GM21576 (cell line): Measurements from ENCODE around the gene SLC22A5.
"Not testable (repeated sequence)": the region's sequence is repeated elsewhere in the genome, so short reads cannot be mapped to it uniquely, and the experiment has no call there.

Experiments used
- ATAC-seq: cut with Tn5 transposase; IDR thresholded peaks from one replicate; pipeline ENCODE4 v1.9.1; 2021; ENCODE audit warnings: mild to moderate bottlenecking, moderate library complexity; ENCODE audit not compliant: unreplicated experiment

Gene SLC22A5

DNA sequence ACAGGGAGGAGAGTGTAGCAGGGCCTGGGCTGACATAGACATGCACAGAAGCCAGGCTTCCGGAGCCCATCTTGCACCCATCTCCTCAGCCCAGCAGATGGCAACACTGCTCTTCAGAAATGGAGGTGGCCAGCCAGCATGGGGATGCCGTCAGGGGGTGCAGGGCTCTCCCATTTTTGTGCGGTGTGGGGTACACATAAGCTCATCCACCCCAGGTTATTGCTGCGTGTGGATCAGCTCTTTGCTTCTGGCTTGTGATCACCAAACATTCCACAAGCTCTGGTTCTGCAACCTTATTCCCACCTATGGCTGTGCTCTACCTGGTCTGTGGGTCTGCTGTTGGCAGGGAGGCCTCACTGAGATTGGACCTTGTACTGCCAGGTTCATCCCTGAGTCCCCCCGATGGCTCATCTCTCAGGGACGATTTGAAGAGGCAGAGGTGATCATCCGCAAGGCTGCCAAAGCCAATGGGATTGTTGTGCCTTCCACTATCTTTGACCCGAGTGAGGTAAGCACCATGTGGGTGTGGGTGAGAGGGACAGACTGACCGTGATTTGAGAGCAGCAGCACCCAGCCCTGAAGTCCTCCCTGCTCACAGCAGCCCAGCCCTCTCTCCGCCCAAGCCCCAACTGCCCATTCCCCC, 17.3 kb downstream of the SLC22A5 start:
- ATAC-seq, result peak; percentile 77

- no peak for ATAC-seq
Observed at GRCh38 chr5:132387640-132388117, 18.2 kb downstream of the SLC22A5 start.

DNA sequence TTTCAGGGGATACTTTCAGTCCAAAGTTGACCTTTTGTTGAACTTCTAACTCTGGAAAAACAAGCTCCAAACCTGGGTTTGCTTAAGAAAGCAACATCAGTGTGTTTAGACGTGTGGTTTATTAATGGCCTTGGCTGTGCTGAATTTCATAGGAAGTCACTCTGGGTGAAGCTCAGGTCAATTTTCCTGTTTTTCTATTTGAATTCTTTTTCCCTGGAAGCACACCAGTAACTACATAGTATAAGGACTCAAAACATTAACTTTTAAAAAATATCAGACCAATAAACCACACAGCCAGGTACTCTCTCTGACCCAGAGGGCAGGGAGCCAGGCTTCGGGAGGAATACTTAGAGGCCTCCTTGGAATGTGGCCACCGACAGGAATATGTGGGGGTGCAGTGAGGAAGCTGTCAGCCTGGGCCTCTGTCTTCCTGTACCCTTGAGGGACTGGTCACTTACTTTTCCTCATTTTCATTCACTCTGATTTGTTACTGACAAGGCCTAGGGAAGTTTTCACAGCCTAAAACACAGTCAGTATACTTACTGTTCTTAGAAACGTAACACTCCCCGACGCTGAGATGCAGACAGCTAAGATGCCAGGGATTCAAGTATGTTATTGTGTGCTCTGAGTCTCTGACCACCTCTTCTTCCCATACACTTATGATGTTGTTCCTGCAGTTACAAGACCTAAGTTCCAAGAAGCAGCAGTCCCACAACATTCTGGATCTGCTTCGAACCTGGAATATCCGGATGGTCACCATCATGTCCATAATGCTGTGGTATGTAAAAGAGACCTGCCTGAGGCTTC, 18.9 kb downstream of the SLC22A5 start:
- ATAC-seq, result no peak

- ATAC-seq, result no peak
Observed at GRCh38 chr5:132389051-132389331, 19.5 kb downstream of the SLC22A5 start.

GRCh38 chr5:132389585-132390286, 20.2 kb downstream of the SLC22A5 start:
- no peak for ATAC-seq

- no peak for ATAC-seq
Observed at GRCh38 chr5:132391247-132391646, 21.7 kb downstream of the SLC22A5 start.

DNA sequence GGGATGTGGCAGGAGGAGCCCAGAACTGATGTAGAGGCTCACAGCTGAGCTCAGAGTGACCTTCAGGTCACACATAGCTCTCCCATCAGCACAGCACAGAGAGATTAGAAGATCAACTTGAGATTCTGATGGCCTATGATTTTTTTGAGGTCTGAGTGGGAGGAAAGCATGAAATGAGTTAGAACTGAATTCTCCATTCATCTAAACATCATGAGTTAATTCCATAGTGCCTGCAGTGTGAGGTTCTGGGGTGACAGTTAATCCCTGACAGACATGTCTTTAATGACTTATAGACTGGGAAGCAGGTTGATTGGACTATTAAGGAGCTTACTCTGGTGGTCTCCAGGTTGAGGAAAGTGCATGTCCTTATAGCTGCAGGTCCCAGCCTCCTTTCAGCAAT, 22.4 kb downstream of the SLC22A5 start:
- ATAC-seq, result no peak

DNA sequence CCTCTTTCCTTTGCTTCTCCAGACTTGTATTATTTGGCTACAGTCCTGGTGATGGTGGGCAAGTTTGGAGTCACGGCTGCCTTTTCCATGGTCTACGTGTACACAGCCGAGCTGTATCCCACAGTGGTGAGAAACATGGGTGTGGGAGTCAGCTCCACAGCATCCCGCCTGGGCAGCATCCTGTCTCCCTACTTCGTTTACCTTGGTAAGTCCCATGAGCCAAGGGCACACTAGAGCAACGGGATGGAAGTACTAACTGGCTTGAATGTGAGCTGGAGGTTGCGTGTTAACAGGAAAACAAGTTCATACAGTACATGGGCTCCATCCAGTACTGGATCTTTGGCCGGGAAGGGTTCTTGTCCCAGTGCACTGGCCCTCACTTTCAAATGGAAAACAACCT, 22.9 kb downstream of the SLC22A5 start:
- ATAC-seq, result no peak

DNA sequence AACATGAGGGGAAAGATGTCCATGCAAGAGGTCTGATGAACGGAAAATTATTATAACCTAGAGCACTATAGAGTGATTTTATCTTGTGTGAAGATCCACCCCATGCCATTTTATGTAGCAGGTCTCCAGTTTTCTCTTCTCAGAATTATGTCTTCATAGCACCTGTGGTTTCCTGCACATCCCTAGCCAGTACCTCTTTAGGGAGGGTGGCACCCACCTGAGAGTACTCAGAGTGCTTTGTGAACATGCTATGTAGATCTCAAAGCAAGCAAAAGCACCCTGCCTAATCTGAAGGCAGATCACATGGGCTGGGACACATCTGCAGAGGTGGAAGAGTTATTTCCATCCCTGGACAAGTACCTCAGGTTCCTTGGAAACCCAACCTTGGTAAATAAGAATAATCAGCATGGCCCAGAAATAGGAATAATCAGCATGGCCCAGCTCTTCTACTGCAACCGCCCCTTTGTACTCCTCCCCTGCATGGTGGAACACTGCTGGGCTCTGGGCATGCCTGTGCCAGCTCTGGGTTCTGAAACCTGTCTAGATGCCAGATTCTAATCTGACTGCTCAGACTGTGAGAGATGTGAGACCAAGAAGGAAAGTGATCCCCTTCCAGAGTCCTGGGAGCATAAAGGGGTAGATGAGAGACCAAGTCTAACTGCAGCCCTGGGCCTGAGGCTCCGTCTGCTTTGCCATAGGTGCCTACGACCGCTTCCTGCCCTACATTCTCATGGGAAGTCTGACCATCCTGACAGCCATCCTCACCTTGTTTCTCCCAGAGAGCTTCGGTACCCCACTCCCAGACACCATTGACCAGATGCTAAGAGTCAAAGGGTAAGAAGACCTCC, 23.7 kb downstream of the SLC22A5 start:
- no peak for ATAC-seq

GRCh38 chr5:132394667-132395259, 25.3 kb downstream of the SLC22A5 start:
- ATAC-seq, result peak; percentile 82

- no peak for ATAC-seq
Observed at GRCh38 chr5:132396589-132397031, 27.1 kb downstream of the SLC22A5 start.

GRCh38 chr5:132397224-132397623, 27.7 kb downstream of the SLC22A5 start:
- no peak for ATAC-seq

DNA sequence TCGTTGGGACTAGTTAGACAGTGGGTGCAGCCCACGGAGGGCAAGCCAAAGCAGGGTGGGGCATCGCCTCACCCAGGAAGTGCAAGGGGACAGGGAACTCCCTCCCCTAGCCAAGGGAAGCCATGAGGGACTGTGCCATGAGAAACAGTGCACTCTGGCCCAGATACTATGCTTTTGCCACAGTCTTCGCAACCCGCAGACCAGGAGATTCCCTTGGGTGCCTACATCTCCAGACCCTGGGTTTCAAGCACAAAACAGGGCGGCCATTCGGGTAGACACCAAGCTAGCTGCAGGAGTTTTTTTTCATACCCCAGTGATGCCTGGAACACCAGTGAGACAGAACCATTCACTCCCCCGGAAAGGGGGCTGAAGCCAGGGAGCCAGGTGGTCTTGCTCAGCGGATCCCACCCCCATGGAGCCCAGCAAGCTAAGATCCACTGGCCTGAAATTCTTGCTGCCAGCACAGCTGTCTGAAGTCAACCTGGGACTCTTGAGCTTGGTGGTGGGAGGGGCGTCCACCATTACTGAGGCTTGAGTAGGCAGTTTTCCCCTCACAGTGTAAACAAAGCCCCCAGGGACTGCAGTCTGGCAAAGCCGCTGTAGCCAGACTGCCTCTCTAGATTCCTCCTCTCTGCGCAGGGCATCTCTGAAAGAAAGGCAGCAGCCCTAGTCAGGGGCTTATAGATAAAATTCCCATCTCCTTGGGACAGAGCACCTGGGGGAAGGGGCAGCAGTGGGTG, 28.6 kb downstream of the SLC22A5 start:
- not testable (repeated sequence) for ATAC-seq

DNA sequence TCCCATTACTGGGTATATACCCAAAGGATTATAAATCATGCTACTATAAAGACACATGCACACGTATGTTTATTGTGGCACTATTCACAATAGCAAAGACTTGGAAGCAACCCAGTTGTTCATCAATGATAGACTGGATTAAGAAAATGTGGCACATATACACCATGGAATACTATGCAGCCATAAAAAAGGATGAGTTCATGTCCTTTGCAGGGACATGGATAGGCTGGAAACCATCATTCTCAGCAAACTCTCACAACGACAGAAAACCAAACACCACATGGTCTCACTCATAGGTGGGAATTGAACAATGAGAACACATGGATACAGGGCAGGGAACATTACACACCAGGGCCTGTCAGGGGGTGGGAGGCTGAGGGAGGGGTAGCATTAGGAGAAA, 34.5 kb downstream of the SLC22A5 start:
- ATAC-seq, result not testable (repeated sequence)

DNA sequence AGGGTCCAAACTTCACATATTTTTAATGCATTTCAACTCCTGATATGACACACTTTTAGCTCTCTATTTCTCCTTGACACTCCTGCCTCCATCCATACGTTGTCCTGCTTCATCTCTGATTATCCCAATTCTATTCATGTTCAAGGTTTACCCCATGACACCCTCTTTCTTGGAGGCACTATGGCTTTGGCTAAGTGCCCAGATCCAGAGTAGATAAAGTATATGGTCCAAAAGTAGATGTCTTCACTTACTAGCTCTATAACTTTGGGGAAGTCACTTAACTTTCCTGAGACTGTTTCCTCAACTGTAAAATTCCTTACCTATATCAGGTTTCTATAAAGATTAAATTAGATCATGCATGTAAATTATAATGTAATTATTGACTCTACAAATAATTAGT, 36.1 kb downstream of the SLC22A5 start:
- ATAC-seq, result no peak

DNA sequence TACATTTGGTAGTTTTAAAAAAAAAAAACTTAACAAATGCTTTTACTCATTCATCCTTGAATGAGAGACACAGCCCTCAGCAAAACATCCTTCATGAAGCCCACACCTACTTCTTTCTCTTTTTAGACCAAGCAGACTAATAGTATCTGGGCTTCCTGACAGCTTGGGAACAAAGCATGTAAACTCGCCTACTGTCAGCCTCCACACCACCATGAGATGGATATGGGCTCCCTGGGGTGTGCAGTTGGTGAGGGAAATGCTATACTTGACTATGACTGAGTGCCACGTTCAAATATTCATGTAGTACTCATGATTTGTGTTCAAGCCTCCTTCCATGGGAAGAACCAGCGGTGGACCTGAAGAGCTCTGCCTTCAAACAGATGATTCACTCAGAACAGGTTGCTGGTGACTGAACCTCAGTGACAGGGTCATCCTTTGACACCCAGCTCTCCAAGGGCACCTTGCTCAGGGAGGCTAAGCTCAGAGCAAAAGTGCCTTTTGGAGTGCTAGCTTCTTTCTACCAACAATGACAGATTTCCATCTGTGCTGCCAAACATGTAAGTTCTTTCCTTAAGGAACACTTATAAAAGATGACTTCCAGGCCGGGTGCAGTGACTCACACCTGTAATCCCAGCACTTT, 36.8 kb downstream of the SLC22A5 start:
- no peak for ATAC-seq

DNA sequence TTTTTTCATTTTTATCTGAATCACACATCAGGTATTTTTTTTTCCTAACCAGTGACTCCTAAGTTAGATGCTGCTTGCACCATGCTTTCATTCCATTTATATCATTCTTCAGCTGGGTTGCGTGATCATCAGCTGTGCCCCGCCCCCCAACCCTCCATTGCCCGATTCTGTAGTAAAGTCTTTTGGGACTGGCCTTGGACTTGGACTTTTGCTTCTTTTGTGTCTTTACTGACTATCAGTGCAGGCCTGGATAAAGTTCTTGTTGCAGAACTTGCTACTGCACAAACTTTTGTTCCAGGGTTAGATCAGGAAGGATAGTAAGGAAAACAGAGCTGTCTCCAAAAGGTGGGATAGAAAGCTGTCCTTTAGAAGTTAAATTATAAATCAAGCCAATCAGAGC, 38.5 kb downstream of the SLC22A5 start:
- ATAC-seq, result no peak

DNA sequence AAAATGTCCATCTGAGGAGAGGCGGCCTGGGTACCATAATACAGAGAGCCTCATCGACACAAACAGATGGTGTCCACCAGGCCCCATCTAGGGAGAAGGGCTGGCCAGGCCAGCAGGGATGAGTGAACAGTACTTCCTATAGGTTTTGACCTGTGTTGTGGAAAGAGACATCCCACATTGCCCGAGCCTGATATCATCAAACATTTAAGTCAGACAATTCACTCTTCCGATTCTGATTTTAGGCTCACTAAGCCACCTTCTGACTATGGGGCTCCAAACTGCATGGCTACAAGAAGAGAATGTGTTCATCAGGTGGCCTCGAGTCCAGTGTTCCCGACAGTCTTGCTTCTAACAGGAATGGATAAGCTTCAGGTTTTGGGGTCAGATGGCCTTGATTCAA, 38.9 kb downstream of the SLC22A5 start:
- ATAC-seq, result no peak

- ATAC-seq, result no peak
Observed at GRCh38 chr5:132408965-132409364, 39.5 kb downstream of the SLC22A5 start.
